GM21619 (cell line): ENCODE data around the gene ITGA2.
"Not testable (repeated sequence)": the region's sequence is repeated elsewhere in the genome, so short reads cannot be mapped to it uniquely, and the experiment has no call there.

Experiments
- ATAC-seq: cut with Tn5 transposase; IDR thresholded peaks from one replicate; pipeline ENCODE4 v1.9.1; 2021; ENCODE audit not compliant: unreplicated experiment

Gene ITGA2

DNA sequence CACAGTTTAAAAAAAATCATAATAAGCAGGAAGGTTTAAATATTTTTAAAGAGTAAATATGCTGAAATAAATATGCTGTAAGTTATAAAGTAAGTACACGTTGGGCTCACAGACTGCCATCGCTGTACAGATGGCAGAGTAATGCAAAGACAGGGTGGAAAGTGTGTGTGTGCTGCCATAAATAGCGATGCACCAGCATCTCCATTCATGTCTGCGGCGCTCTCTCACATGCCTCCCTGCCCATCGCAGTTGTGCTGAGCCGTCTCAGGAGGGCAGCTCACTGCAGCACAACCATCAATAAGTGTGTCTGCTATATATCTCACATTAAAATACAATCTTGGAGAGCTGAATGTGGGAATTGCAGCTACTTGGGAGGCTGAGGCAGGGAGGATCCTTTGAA is 106.1 kb downstream of the ITGA2 start:
- no peak for ATAC-seq

DNA sequence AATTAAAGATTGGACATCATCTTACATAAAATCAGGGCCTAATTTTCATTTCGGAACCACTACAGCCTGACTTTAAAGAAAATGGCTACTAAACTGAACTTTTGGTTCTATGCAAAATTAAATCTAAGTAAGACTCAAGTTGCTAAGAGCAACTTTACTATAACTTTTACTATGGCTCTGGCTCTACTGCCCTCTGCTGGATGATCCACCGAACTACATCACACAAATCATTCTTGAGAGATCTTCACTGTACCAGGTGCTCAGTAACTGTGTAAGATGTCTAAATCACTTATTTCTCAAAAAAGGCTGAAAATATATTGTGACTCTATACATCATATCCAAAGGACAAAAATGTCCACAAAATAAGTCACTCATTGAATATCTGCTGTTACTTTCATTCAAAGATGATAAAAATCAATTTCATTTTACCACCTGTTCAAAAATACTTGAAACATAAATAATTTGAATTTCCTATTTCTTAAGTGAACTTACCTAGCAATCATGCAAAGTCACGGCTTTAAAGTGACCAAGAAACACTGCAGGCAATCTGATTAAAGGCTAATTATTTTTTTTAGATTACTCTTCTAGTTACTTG is 106.9 kb downstream of the ITGA2 start:
- ATAC-seq = peak; percentile 73

DNA sequence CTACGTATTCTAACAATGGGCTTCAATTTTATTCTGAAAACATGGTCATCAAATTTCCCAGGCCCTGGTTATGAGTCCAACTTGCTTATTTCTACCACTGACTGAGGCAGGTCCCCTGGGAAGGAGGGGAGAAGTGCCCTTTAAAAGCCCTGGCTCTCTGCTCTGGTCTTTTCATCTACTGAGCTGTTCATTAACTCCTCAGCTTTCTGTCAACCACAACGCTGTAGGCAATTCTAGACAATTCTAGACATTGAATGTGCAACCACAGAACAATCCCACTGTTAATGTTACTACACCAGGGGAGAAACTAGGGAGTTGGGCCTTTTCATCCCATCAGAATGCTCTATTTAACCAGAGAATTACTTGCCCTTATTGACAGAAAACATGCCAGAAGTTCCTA is 110.4 kb downstream of the ITGA2 start:
- ATAC-seq = no peak

DNA sequence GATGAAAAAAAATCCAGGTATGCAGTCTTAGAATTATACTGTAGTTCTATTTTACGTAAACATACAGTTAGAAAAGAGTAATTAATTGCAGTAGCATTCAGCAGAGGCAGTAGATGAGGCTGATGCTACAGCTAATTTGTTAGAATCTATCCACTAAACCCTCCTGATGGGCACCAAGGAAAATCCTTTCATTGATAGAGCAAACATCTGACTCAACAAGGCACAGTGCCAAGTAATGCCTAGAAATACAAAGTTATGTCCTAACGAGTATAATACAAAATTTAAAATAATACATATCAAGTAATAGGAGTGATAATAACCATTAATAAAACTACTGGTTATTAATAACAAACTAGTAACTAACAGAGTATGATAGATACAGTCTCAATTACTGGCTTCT is 111.5 kb downstream of the ITGA2 start:
- ATAC-seq = no peak

GRCh38 chr5:53105611-53106300 is 116.6 kb downstream of the ITGA2 start:
- ATAC-seq = no peak

DNA sequence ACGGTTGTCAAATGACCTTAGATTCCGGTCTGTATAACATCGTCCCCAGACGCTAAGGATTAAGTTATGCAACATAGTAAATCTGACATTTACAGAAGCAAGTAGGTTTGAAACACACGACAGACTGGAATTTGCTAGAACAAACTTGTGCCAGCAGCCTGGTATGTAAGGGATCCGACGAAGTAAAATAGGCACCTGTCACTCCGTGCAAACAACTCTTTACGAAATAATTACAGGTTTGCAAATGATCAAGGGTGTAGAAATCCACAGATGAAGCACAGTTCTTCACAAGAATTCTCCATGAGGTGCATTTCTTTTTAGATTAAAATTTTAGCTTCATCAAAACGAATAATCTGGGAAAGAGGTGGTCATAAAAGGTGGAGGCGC is 119.9 kb downstream of the ITGA2 start:
- peak; percentile 16 for ATAC-seq

GRCh38 chr5:53109443-53110127 is 120.4 kb downstream of the ITGA2 start, which contains the start of gene MOCS2:
TSS of gene MOCS2 (minus strand) at chr5:53109757. CDS start at chr5:53107174, 2,583 bp downstream.
- ATAC-seq = peak; percentile 94

DNA sequence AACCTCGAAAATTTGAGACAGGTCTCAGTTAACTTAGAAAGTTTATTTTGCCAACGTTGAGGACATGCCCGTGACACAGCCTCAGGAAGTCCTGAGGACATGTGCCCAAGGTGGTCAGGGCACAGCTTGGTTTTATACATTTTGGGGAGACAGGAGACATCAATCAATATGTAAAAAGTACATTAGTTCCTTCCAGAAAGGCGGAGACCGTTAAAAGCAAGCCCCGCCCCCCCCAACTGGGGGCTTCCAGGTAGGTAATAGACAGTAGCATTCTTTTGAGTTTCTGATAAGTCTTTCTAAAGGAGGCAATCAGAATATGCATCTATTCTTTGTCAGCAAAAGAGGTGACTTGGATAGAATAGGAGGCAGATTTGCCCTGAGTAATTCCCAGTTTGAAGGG is 121.0 kb downstream of the ITGA2 start:
- peak; percentile 8 for ATAC-seq

- ATAC-seq = no peak
These were observed 122.0 kb downstream of the ITGA2 start for GRCh38 chr5:53111139-53111538.

- not testable (repeated sequence) for ATAC-seq
These were observed 123.2 kb downstream of the ITGA2 start for GRCh38 chr5:53112307-53112706.

DNA sequence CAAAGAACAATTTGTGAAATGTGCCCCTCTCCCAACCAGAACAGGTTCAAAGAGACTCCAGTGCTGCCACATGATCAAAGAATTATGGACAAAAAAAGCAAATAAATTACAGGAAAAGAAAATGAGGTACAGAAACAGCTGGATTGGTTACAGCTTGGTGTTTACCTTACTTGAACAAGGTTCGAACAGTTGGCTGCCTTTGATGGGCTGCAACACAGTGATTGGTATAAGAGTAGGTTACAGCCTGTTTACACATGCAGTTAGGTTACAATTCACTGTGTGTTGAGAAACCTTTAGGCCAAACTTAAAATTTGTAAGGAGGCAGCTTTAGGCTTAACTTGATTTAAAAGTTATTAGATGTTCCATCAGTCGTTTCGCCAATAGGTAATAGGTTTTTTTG is 123.8 kb downstream of the ITGA2 start:
- ATAC-seq = no peak

- ATAC-seq = no peak
These were observed 124.8 kb downstream of the ITGA2 start for GRCh38 chr5:53113947-53114346.

DNA sequence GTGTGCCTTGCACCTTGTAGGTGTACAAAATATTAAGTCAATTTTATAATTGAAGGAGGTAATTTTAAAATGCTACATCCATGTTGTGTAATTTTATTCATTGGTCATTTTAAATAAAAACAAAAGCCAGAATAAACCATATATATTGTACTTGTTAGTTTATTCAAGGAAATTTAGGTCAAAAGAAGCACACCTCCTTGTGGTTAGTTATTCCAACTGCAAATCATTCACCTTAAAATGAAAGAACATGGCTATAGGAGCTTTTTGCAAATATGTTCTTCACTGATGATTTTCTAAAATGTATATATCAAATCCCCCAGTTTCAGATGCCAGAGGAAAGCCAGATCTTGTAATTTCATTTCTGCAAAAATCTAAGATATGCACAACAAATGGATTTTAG is 125.8 kb downstream of the ITGA2 start:
- no peak for ATAC-seq

DNA sequence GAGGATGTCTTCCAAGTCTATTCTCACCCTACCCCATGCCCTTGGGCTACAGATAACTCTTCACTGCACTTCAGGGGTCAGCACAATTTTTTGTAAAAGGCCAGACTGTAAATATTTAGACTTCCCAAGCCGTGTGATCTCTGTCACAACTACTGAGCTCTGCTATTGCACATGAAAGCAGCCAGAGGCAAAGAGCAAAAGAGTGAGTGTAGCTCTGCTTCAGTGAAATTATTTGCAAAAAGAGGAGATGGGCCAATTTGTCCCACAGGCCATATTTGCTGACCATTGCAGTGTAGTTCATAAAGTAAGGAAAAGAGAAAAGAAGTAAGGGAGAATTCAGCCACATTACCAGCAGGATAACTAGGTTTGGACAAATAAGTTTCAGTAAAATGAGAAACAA is 127.4 kb downstream of the ITGA2 start:
- ATAC-seq = no peak

- ATAC-seq = no peak
These were observed 129.7 kb downstream of the ITGA2 start for GRCh38 chr5:53118879-53119278.

DNA sequence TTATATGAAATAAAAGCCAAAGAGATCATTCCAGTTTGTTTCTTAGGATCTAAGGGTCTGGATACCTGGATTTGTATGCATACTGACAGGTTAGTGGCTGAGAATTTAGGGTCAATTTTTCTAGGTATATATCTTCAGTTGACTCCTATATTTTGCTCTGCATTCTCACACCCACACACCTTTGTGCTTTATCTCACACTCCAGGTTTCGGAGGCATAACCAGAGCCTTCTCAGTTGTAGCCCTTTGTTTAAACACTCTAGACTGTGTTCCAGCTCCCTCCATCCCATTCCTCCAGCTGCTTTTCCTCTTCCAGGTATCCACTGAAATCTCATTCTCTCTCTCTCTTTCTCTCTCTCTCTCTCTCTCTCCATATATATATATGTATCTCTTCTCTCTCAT is 131.0 kb downstream of the ITGA2 start:
- ATAC-seq = no peak

DNA sequence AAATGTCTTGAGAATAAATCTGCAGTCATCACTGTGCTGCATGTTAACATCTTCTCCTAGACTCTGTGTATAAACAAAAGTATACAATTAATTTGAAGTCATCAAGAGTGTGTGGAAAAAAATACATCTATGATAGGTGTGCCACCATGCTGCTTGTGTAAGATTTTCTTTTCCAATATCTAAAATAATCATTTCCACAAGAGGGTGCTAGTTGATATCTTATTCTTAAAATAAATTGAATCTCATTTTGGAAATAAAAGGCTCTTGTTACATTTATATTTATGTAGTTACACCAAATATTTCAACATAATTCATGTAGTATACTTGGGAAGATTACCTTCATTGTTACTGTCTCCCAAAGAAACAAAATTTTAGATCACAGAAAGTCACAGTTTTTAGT is 134.6 kb downstream of the ITGA2 start:
- no peak for ATAC-seq

- ATAC-seq = no peak
These were observed 137.4 kb downstream of the ITGA2 start for GRCh38 chr5:53126521-53126920.

- ATAC-seq = no peak
These were observed 138.0 kb downstream of the ITGA2 start for GRCh38 chr5:53127107-53127506.

DNA sequence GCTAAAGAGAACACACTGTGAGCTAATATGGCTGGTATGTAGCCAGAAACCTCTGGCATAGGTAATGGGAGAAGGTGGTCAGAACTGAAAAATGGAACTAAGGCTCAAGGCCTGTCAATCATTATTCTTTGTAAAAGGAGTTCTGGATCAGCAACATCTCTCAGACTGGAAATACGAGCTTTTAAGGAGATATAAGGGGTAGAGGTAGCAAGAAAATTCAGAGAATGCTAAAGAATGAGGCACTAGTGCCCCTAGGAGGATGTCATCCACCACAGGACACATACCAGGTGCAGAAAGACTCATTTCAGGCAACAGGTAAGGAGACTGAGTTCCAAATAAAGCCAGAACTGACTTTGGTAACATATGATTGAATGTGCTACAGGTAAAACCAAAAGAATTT is 139.3 kb downstream of the ITGA2 start:
- ATAC-seq = no peak

DNA sequence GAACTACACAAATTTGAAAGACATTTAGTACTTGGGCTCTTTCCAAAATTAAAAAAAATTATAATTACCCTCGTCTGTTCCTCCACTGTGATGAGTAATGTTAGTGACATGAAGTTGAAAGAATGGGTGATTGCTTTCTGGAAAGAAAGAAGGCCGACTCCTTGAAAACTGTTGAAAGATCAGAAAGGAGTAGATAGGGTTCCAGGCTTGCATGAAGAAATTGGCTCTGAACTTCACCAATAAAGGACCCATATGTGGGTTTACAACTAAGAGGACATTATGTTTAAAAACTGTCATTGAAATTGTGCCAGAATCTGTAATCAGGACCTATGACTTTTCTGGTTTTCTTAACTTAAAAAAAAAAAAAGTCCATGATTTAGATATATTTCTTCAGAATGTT is 141.1 kb downstream of the ITGA2 start:
- ATAC-seq = no peak

DNA sequence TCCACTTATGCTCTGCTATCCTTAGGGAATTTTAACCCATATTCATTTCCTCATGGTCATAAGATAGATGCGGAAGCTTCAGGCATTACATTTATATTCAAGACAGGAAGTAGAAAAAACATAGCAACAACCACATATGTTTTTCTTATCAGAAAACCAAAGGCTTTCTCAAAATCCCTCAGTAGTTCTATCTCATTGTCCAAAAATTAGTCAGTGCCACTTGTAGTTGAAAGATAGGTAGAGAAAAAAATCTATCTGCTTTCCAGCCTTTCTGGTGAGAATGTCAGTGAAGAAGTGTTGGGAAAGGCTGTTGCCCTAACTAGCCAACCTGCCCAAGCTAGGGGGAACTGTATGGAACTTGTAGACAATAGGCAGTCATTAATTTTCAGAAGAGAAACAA is 143.9 kb downstream of the ITGA2 start:
- ATAC-seq = no peak
